Mammary microvascular endothelial cell (primary cell): ENCODE data around the gene RAB2B. TPM values are rescaled to one million over a fixed set of nuclear protein-coding genes. Genes with fewer than 3 reads are reported as not detected.

ENCODE experiments used
- total RNA-seq: library from RNA; depleted of rRNA; stranded (reverse); fragments of >200 nt; gene quantifications from 2 replicates; pipeline ENCODE4 v1.2.3, GENCODE V29; 2015

Gene RAB2B
- total RNA-seq = 11.8 and 12.6 TPM in 2 replicates

DNA sequence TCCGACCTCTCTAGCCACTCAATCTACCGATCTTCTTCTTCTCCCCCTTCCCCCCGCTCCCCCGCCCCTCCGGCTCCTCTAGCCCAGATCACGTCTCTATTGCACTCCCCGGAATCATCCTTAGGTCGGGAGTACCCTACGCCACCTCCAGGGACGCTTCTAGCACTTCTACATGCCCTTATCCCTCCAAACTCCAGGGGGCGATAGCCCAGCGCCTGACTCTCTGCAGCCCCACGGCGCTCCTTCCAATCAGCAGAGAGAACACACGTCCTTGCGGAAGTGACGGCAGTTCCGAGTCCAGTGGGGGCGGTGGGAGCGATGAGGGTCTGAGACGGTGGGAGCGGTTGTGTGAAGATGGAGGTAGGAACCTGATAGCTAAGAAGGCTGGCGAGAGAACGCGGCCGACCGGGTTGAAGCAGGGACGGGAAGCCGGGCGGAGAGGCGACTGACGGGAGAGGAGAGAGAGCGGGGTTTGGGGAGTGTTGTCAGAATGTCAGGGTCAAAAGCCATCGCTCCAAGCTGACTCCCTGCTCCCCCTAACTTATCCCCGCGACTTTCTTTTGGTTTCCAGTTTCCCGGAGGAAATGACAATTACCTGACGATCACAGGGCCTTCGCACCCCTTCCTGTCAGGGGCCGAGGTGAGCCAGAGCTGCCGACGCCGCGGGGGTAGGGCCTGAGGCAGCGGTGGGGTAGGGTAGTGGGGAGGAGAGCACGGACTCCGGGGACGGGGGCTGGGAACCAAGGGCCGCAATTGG is at the start of gene RAB2B, which contains the start of gene TOX4:
Gene RAB2B (minus strand): TSS at position 35 of the 757 bp plus-strand sequence. CDS start 87 bp downstream, outside the sequence.
Gene TOX4 (plus strand): TSS at position 271 of the 757 bp plus-strand sequence. CDS start 84 bp downstream, at position 355.

GRCh38 chr14:21525962-21526671 is 49.4 kb upstream of the RAB2B start, which contains the start of gene SALL2:
SALL2 (minus strand) TSS chr14:21526346; CDS start chr14:21526127, 219 bp downstream.

DNA sequence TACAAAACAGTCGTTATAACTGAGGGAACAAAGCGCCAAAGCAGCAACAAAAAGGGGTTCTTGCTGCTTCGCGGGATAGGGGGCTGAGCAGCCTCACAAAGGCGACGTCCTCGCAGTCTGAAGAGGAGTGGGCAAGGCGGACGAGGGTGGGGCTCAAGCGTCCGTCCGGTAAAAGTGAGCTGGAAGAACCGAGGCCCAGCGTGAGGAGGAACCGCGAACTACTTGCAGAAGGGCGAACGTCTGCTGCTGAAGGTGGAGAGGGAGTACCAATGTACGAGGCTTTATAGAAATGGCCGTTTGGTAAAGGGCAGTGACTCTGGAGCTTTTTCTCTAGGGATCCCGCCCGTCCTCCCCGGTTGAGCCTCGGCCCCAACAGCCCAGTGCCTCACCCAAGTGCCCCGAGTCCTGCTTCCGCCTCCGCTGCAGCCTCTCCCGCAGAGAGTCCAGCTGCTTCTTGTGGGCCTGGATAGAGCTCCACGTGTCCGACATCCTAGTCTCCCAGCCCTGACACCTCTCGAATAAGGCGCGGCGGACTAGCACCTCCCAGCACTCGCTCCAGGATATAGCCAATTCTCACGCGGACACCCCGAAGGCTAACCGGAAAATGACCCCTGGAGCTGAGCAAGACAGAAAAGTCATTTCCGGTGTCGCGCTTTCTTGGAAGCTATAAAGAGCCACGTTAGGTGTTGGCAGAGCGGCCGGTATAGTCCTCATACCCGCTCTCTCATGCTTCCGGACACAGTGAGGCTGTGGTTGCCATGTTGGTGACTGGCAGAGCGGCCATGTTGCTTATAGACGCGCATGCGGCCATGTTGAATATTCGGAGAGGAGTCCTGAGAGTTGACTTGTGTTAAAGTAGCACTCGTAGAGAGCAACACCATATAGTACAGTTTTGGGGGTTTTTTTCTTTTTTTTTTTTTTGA is 34.2 kb upstream of the RAB2B start, which contains the start of gene METTL3:
Gene METTL3 (minus strand): TSS at position 606 of the 923 bp plus-strand sequence. CDS start 117 bp downstream, at position 489.

DNA sequence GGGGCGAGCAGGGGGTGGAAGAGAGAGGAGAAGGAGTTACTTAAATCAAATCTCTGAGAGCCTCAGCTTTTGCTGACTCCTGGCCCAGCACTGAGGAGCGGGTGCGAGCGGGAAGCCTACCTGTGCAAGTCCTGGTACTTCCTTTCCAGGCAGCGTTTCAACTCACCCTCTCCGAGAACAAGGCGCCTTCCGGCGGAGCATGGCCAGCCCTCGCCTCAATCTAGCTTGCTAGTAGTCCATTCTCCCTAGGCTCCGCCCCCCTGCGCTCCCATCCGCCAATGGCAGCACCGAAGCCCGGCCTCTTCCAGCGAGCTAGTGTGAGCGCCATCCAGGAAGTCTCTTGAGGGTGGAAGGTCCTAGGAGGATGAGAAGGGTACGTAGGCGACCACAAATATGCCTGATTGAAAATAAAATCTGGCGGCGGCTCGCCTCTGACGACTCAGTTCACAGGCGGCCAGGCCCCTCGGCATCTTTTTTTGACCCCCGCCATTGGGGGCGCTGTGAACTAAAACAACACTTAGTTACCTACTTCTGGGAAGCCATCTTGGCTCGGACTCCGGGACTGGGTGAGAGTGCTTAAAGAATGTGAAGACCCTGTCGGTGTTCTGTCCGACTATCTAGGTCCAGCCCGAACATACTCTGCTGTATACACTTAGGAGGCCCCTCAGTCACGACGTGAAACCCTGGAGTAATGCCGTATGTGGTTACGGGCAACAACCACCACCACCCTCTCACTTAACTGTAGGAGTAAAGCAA is 20.7 kb downstream of the RAB2B start, which contains the start of gene CHD8:
Gene CHD8 (minus strand): TSS at position 212 of the 756 bp plus-strand sequence. CDS start 24,480 bp downstream, outside the sequence.

Other genes with a start within 250 kb of the RAB2B start
- gene HNRNPC, start 207.5 kb downstream of the RAB2B start, total RNA-seq = 903 and 941 TPM in 2 replicates
- gene RPGRIP1, start 196.9 kb downstream of the RAB2B start, total RNA-seq = 0.05 TPM in 1 of 2 replicates, not detected in the other
- 64.9 and 66.9 TPM in 2 replicates for gene SUPT16H, start 92.9 kb downstream of the RAB2B start, total RNA-seq
- 34.9 and 38.7 TPM in 2 replicates for gene CHD8, start 20.8 kb downstream of the RAB2B start, total RNA-seq
- 30.4 and 36.6 TPM in 2 replicates for gene TOX4, start 236 bp upstream of the RAB2B start, total RNA-seq
- 51.6 and 53.6 TPM in 2 replicates for gene METTL3, start 34.4 kb upstream of the RAB2B start, total RNA-seq
- gene SALL2, start 49.4 kb upstream of the RAB2B start, total RNA-seq = 0.20 TPM in 2 replicates
- gene OR10G3, start 103.1 kb upstream of the RAB2B start, total RNA-seq = not detected in 2 replicates
- gene OR10G2, start 158.0 kb upstream of the RAB2B start, total RNA-seq = not detected in 2 replicates
- not detected in 2 replicates for gene OR4E2, start 176.9 kb upstream of the RAB2B start, total RNA-seq
- gene OR4E1, start 196.9 kb upstream of the RAB2B start, total RNA-seq = not detected in 2 replicates